Measurements from ENCODE around the gene THRA.

THRA gene, protein sequence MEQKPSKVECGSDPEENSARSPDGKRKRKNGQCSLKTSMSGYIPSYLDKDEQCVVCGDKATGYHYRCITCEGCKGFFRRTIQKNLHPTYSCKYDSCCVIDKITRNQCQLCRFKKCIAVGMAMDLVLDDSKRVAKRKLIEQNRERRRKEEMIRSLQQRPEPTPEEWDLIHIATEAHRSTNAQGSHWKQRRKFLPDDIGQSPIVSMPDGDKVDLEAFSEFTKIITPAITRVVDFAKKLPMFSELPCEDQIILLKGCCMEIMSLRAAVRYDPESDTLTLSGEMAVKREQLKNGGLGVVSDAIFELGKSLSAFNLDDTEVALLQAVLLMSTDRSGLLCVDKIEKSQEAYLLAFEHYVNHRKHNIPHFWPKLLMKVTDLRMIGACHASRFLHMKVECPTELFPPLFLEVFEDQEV

DNA sequence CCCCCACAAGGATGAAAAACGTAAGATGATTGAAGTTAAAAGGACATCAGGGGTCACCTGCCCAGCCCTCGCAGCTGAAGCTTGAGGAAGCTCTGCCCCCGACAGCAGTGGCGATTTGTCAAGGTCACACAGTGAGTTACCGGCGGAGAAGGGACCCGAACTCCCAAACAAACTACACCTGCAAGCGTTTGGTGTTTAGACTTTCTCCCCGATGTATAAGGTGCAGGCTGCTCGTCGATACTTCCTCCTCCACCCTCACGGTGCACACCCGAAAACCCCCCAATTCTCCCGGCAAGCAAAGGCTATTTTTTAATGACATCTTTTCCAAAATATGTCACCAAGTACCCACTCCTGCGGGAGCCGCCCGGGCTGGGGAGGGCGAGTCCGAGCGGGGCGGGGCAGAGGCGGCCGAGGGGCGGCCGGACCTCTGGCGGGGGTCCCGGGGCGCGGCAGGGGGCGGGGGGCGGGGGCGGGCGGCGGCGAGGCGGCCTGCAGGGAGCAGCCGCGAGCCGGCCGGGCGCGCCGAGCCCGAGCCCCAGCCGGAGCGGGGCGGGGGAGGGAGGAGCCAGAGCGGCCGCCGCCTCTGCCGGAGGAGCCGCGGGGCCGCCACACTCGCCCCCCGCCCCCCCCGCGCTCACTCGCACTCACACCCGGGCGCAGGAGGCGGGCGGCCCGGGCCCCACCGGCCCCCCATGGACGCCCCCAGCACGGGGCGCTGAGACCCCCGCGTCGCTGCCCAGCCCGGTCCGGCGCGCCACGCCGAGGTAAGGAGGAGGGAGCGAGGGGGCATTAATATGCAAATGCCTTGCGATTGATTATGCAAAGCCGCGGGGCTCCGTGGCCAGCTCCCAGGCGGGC lies at the start of gene THRA:
Gene THRA, plus strand, starts transcription at position 637 of the 858 bp plus-strand sequence. CDS start 11,524 bp downstream, outside the sequence.
- no peak for DNase-seq

DNA sequence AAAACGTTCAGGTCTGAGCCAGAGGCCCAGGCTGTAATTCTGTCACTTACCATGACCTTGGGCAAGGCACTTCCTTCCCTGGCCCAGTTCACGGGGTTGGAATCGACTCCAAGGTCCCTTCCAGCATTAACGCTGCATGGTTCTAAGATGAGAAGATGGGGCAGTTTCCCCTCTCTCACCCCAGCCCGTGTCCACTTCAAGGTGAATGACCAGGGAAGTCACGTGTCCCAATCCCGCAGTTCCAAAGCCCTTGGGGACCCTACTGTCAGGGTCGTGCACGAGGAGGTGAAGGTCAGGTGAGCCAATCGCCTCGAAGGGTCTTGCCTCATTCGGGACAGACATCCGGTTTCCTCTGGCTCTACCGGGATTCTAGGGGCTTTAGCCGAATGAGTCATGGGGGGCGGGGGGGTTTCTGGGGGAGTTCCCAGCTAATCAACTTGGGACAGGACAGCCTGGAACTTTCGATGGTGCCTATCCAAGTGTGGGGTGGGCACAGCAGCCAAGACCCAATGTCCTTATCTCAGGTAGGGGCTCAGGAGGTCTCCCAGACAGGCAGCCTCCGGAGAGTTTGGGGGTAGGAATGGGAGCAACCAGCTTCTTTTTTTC lies 48.3 kb upstream of the THRA start:
- DNase-seq, result no peak

DNA sequence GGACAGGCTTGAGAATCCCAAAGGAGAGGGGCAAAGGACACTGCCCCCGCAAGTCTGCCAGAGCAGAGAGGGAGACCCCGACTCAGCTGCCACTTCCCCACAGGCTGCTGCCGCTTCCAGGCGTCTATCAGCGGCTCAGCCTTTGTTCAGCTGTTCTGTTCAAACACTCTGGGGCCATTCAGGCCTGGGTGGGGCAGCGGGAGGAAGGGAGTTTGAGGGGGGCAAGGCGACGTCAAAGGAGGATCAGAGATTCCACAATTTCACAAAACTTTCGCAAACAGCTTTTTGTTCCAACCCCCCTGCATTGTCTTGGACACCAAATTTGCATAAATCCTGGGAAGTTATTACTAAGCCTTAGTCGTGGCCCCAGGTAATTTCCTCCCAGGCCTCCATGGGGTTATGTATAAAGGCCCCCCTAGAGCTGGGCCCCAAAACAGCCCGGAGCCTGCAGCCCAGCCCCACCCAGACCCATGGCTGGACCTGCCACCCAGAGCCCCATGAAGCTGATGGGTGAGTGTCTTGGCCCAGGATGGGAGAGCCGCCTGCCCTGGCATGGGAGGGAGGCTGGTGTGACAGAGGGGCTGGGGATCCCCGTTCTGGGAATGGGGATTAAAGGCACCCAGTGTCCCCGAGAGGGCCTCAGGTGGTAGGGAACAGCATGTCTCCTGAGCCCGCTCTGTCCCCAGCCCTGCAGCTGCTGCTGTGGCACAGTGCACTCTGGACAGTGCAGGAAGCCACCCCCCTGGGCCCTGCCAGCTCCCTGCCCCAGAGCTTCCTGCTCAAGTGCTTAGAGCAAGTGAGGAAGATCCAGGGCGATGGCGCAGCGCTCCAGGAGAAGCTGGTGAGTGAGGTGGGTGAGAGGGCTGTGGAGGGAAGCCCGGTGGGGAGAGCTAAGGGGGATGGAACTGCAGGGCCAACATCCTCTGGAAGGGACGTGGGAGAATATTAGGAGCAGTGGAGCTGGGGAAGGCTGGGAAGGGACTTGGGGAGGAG lies 47.5 kb upstream of the THRA start, which contains the start of gene CSF3:
Gene CSF3, plus strand, starts transcription at position 436 of the 993 bp plus-strand sequence. Its CDS starts 35 bp downstream, at position 471.
- DNase-seq, result no peak

DNA sequence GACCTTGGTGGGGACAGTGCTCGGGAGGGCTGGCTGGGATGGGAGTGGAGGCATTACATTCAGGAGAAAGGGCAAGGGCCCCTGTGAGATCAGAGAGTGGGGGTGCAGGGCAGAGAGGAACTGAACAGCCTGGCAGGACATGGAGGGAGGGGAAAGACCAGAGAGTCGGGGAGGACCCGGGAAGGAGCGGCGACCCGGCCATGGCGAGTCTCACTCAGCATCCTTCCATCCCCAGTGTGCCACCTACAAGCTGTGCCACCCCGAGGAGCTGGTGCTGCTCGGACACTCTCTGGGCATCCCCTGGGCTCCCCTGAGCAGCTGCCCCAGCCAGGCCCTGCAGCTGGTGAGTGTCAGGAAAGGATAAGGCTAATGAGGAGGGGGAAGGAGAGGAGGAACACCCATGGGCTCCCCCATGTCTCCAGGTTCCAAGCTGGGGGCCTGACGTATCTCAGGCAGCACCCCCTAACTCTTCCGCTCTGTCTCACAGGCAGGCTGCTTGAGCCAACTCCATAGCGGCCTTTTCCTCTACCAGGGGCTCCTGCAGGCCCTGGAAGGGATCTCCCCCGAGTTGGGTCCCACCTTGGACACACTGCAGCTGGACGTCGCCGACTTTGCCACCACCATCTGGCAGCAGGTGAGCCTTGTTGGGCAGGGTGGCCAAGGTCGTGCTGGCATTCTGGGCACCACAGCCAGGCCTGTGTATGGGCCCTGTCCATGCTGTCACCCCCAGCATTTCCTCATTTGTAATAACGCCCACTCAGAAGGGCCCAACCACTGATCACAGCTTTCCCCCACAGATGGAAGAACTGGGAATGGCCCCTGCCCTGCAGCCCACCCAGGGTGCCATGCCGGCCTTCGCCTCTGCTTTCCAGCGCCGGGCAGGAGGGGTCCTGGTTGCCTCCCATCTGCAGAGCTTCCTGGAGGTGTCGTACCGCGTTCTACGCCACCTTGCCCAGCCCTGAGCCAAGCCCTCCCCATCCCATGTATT lies 46.5 kb upstream of the THRA start:
- no peak for DNase-seq

DNA sequence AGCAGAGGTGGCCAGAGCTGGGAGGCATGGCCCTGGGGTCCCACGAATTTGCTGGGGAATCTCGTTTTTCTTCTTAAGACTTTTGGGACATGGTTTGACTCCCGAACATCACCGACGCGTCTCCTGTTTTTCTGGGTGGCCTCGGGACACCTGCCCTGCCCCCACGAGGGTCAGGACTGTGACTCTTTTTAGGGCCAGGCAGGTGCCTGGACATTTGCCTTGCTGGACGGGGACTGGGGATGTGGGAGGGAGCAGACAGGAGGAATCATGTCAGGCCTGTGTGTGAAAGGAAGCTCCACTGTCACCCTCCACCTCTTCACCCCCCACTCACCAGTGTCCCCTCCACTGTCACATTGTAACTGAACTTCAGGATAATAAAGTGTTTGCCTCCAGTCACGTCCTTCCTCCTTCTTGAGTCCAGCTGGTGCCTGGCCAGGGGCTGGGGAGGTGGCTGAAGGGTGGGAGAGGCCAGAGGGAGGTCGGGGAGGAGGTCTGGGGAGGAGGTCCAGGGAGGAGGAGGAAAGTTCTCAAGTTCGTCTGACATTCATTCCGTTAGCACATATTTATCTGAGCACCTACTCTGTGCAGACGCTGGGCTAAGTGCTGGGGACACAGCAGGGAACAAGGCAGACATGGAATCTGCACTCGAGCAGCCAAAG lies 45.2 kb upstream of the THRA start:
- DNase-seq, result no peak

DNA sequence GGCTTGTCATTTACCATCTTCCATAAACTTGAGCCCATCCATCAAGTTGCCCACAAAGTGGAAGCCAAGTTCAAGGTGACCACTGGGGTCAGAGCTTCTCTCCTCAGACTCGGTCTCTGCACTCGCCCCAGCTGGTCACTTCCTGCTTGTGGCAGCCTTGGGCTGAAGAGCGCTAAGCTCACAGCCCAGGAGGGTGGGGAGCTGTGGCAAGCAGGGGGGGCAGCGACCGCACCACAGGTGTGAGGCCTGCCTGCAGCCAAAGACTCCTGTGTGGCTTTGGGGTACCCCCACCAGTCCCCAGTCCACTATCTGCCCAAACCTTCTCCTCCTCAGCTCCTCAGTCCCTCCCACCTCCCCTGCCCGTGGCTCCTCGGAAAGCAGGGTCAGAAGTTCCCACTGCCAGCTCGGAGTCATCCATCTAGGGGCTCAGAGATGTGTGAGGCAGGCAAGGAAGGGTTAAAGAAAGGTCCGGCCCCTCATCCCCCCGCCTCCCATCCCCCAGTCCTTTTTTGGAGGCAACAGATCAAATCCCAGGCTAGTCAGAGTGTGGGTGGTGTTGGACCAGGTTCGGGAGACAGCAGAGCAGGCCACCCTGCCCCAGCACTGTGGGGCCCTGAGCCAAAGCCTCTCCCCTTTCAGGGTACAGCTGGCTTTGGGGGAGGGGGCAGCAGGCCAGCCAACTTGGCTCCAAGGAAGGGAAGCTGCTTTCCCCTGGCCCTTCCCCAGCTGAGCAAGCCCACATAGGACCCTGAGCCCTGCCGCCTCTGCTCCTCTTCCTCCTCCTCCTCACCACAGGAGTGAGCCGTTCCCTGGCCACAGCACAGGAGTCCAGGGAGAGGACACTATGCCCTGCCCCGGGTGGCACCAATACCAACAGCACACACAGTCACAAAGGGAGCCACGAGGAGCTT lies 44.3 kb upstream of the THRA start:
- DNase-seq, result no peak

DNA sequence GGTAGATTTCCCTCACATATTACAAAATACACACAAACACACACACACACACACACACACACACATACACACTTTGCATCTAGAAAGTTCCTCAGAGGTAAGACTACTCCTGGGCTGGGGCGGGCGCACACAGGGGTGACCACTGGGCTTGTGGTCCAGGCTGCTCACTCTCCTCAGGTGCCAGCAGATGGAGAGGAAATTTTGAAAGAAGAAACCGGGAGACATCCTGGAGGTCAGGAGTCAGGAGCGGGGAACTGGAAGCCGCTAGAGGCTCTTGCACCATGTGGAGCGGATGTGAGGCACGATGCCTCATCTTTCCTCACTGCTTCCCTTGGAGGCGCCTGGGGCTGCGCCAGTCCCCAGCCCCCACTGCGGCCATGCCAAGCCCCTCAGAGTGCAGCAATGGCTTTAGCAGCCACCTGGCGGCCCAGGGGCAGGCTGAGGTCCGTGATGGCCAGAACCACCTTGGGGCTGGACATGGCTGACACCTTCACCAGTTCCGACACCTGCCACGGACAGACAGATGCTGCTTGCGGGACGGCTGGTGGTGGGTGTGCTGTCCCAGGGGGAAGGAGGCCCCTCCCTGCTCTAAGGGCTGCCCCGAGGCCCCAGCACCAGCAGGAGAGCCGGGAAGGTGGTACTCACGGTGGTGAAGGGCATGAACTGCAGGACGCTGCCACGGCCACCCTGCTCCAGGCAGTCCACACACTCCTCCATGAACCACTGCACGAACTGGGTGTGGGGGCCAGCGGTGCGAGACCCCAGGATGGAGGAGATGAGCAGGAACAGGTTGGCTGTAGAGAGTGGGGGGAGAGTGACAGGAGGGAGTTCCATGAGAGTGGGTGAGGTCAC lies 43.4 kb upstream of the THRA start:
- no peak for DNase-seq

DNA sequence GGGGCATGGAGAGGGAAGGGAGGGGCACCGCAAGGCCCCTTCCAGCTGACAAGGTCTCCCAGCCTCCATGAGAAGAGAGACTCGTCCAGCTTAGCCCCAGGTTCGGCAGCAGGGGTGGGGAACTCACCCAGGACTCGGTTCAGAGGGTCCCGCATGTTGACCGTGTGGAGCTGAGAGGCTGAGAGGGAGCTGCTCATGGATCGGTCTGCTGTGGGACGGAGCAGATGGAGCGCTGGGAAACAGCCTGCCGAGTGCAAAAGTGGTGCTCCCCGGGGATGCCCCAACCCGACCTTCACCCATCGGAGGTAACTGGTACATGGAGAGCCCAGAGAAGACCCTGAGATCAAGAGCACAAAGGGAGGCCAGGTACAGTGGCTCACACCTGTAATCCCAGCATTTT lies 42.6 kb upstream of the THRA start:
- DNase-seq, result no peak

DNA sequence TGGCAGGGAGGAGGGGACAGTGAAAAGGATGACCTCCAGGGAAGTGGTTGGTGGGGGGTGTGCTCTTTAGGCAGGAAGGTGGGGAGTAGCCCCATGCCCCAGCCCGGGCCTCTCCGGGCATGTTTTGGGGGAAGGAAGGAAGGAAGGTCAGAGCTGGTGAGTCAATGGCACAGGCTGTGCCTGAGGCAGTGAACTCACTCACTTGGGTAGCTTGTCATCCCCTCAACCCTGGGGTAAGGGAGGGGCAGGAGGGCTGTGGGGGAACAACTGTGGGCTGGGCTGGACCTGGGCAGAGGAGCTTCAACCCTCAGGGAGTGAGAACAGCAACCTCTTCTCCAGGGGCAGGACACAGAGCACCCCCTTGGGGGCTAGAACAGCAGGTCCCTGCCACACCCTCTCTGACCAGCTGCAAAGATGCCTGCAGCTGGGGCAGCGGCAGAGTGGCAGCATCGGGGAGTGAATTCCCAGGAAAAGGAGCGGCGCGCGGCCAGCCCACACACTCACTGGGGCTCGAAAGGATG lies 41.3 kb upstream of the THRA start:
- no peak for DNase-seq

DNA sequence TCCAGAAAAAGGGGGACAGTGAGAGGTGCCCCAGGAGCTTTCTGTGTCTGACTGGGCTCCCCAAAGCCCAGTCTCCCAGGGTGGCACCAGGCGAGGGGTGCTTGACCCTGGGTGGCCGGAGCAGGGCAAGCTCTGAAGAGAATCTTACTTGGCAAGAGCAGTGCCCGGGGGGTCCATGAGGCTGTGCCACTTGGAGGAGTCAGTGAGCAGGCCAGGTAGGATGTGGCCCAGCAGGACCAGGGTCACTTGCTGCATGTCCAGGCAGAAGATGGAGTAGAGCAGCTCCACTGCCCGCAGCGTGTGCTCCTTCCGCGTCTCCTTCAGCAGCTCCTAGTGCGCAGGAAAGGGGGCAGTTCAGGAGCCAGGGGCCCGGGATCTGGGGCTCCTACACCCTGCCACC lies 40.3 kb upstream of the THRA start:
- DNase-seq, result no peak

DNA sequence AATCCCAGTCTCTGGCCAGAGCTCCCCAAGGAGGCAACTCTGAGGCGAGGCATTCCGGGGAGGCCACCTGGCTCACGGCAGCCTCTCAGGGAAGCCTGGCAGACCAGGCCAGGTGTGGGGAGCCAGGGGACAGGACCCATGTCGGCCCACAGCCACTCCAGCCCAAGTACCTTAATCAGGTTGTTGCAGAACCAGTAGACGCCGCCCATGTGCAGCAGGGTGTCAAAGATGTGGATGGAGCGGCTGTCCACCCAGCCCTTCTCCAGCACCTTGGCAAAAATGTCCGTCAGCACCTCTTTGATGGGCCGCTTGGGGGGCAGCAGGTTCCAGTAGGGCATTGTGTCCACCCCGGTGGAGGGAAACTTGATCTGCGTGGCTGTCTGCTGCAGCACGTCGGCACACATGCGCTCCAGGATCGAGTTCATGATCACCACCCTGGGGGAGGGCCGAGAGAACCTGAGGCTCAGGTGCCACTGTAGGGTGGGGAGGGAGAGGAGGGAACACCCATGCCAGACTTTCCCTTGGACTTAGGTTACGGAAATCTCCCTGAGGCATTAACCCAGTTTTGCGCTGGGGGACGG lies 39.7 kb upstream of the THRA start:
- no peak for DNase-seq

DNA sequence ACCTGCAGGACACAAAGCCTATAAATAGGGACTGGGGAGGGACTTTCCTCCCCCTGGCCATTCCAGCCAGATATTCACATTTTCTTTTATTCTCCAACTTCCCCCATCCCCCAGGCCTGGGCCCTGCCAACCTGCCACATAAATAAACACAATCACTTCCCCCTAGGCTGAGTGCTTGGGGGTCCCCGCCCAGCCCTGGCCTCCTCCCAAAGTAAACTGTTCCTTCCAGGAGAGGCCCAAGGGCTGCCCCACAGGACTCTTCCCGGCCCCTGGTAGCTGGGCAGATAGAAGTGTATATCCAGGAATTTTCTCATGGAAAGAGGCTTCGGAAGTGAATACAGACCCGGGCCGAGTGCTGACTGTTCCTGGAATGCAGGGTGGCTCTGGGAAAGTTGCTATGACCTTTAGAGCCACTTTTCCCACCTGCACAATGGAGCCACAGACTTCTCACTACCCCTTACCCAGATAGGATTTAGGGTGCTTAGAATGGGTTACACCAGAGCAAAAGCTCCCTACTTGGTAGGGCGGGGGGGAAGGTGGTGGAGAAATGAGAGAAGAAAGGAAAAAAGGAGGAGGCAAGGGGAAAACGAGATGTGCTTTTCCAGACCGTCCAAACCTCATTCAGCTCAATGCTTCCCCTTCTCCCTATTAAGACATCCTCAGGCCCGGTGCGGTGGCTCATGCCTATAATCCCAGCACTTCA lies 39.0 kb upstream of the THRA start:
- DNase-seq, result no peak

DNA sequence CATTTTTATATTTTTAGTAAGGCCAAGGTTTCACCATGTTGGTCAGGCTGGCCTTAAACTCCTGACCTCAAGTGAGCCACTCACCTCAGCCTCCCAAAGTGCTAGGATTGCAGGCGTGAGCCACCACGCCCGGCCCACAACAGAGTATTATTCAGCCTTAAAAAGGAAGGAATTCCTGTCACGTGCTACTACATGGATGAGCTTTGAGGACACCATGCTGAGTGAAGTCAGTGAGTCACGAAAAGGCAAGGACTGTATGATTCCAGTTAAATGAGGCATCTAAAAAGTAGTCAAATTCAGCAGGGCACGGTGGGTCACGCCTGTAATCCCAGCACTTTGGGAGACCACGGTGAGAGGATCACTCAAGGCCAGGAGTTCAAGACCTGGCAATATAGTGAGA lies 37.9 kb upstream of the THRA start:
- no peak for DNase-seq

DNA sequence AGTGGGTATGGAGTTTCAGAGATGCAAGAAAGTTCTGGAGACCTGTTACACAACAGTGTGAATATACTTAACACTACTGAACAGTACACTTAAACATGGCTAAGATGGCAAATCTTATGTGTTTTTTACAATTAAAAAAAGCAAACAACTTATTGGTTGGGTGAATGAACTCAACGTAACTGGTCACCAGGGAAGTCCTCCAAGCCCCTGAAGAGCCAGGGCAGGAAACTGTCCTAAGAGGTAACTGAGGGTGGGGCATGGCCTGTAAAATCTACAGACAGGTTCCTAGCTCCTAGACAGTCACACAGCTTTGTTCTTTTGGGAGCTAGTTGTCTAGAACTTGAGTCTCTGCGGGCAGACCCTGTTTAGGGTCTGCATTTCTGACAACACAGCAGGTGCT lies 37.2 kb upstream of the THRA start:
- DNase-seq, result no peak

DNA sequence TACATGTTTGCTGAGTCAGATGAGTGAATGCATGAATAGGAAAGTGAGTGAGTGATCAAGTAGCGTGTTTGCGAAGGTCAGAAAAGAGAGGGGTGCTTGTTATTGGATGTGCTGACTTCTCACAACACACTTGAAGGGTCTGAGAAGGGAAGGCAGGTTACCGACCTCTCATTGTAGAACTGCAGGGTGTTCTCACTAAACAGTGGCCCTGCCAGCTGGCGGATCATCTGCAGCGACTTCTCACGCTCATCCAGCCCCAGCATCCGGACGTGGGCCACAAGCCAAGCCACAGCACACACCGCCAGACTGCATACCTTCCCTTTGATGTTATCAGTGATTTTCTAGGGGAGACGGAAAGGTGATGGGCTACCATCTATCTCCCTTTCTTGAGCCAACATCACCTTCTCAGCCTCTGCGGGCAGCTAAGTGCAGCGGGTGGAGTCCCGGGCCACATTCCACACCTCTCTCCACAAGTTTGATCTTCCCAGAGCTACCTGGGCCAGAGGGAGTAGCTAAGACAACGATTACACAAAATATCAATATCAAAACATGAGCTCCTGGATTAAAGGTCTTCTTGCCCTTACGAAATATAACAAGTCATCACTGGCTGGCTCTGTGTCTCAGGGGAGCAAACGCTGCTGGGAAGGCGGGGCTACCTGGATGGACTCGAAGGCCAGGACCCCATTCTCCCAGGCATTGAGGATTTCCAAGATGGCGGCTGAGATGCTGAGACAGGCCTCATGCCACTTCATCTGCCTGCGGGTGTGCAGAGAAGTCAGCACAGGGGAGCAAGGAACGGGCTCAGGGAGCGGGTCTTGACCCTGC lies 36.6 kb upstream of the THRA start:
- DNase-seq, result no peak
